ENCODE data around the gene CKAP2L.
"Not testable (repeated sequence)": the region's sequence is repeated elsewhere in the genome, so short reads cannot be mapped to it uniquely, and the experiment has no call there.

Gene CKAP2L

DNA sequence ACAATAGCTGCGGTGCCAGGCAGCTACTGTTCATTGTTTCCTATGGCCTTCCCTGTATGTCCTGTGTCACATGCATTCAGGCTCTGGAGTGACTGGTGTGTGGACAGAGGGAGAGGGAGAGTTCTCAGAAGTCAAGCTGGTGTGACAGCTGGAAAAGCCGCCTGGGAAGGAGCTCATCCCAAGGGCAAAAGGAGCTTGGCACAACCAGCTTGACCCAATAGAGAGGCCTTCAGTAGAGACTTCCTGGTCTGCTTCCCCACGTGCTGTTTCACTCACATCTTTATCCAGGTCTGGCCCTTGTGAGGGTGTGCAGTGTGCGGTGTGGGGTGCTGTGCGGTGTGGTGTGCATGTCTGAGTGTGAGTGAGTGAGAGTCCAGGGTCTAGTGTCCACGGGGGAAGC lies 54.7 kb downstream of the CKAP2L start:
- no peak for DNase-seq (ENCODE audit: low spot score)

DNA sequence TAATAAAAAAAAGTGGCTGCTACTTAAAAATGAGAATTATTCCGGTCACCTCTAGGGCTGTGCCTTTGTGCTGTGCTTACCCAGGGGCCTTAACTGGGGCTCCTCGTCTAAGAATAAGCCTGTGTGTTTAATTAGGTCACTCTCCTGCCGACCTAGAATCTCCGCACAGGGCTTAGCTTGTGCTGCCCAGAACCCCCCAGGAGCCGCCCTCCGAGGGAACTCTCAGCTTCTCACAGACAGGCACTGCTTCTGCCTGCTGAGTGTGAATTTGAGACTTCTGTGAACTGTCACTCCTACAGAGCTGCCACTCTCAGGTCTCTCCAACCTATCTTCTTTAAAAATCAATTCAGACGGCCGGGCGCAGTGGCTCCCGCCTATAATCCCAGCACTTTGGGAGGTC lies 55.4 kb downstream of the CKAP2L start:
- DNase-seq (ENCODE audit: low spot score), result no peak

DNA sequence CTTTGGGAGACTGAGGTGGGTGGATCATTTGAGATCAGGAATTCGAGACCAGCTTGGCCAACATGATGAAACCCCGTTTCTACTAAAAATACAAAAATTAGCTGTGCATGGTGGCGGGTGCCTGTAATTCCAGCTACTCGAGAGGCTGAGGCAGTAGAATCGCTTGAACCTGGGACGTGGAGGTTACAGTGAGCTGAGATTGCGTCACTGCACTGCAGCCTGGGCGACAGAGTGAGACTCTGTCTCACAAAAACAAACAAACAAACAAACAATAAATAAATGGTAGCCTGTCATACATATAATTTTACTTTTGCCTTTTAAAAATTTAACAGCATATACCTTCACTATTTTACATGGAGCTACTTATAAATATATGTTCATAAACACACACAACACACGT lies 57.5 kb downstream of the CKAP2L start:
- not testable (repeated sequence) for DNase-seq (ENCODE audit: low spot score)

DNA sequence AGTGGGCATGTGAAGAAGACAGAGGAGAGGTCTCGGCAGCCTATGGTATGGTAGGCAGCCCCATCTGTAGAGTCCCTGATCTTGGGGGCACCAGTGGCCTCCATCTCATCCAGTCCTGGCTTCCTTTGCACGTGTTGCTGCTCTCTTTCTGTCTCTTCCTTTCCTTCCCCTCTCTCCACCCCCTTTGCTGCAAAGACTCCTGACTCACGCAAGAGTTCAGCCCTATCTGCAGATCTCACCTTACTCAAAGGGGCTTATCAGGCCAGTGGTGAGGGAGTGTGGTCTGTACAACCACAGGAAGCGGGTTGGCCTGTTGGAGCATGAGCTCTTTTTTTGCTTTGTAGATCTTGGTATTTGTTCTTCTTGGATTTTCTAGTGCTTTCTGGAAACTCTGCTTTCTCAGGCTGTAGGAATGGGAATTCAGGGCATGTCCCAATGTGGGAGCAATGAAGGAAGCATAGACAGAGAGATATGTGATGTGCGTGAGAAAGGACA lies 58.2 kb downstream of the CKAP2L start:
- DNase-seq (ENCODE audit: low spot score), result peak; percentile 43

DNA sequence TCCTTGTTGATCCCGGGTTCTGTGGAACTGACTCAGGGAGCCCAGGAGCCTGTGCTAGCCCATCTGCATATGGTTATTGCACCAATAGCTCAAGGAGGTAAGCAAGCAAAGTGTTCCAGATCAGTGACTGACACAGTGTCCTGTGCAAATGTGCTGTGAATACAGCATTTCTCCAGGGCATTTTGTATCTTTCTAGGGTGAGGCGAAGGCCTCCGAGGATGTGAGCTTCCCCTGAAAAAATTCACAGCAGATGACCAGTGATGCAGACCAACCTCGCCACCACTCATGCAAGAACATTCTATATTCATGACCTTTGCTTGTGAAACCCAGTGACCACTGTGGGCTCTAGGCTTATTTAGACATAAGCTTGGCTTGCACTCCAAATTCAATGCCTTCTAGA lies 58.8 kb downstream of the CKAP2L start:
- peak; percentile 70 for DNase-seq (ENCODE audit: low spot score)

DNA sequence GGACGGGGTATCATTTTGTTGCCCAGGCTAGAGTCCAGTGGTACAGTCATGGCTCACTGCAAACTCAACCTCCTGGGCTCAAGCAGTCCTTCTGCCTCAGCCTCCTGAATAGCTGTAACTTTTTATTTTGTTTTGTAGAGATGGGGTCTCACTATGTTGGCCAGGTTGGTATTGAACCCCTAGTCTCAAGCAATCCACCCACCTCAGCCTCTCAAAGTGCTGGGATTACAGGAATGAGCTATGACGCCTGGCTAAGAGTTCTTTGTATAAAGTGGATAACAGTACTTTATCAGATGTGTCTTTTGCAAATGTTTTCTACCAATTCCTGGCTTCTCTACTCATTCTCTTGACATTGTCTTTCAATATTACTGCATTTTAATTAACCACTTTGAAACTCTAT lies 60.7 kb downstream of the CKAP2L start:
- no peak for DNase-seq (ENCODE audit: low spot score)

DNA sequence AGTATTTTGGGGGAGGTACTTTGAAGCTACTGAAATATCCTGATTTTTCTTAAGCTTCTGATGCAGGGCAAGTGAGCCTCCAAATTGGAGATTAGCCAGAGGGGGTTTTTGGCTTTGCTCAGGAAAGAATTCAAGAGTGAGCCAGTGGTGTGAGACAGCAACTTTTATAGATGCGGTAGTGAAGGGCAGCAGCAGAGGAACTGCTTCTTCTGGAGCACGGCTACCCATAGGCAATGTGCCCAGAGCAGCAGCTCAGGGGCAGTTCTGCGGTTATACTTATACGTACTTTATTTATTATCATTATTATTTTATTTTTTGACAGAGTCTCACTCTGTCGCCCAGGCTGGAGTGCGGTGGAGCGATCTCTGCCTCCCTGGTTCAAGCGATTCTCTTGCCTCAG lies 63.4 kb downstream of the CKAP2L start:
- DNase-seq (ENCODE audit: low spot score), result no peak

DNA sequence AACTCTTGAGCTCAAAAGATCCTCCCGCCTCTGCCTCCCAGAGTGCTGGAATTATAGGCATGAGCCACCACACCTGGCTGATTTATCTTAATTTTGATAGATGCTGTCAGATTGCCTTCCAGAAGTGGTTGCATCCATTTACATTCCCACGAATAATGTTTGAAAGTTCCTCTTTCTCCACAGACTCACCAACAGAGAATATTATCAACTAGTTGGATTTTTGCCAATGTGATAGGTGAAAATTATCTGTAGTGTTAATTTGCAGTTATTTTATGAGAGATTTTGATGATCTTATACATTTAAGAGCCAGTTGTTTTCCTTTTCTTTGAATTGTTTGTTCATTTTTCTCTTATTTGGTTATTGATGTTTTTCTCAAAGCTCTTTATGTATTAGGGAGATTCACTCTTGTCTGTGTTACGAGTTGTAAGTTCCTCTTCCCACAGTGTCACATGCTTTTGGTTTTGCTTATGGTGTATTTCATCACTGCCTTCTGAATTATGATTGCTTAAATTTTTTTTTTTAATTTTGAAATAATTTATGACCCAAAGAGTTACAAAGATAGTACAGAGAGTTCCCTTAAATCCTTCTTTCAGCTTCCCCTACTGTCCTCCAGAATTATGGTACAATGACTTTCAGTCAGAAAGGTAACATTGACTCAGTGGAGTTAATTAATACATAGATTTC lies 64.3 kb downstream of the CKAP2L start:
- no peak for DNase-seq (ENCODE audit: low spot score)

DNA sequence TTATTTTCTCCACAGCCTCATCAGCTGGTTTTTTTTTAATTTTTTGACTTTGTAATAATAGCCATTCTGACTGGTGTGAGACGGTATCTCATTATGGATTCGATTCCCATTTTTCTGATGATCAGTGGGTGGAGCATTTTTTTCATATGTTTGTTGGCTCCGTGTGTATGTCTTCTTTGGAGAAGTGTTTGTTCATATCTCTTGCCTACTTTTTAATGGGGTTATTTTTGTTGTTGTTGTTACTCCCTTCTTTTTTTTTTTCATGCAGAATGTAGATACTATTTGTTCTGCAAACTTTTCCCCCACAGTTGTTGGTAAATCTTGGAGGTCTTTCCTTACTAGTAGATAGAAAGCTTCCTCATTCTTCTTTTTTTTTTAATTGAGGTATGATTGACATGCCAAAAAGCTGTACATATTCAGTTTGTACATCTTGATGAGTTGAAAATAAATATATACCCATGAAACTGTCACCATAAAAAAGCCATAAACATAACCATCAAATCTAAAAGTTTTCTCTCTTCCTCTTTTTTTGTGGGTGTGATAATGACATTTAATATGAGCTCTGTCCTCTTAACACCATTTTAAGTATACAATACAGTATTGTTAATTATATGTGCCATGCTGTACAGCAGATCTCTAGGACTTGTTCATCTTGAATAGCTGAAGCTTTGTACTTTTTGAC lies 65.4 kb downstream of the CKAP2L start:
- no peak for DNase-seq (ENCODE audit: low spot score)

DNA sequence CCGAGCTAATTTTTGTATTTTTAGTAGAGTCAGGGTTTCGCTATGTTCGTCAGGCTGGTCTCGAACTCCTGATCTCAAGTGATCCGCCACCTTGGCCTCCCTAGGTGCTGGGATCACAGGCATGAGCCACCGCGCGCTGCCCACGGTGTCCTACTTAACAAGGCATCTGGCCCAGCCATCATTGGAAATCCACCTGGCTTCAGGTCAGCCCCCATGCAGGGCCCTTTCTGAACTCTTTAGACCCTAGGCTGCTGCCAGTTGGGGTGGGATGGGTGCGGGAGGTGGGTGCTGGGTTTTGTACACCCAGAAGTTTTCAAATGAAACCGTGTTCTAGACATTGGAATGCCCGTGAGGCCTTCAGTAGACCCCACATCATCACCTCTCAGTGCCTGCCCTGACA lies 70.2 kb downstream of the CKAP2L start:
- DNase-seq (ENCODE audit: low spot score), result no peak

DNA sequence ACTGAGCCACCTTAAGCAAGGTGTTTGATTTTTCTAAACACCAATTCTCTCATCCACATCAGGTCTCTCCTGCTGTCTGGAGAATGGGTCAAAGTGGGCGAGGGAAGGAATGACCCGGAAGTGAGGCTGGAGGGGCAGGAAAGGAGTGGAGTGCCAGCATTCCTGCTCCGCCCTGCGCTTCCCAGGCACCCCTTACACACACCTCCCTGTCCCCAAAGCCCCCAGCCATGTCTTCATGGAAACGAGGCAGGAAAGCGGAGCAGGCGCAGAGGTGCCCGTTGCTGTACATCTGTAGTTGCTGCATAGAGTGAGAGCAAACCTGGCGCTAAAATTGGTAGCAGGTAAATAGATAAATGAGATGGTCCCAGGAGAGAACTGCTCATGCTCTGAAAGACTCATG lies 70.8 kb downstream of the CKAP2L start:
- no peak for DNase-seq (ENCODE audit: low spot score)

DNA sequence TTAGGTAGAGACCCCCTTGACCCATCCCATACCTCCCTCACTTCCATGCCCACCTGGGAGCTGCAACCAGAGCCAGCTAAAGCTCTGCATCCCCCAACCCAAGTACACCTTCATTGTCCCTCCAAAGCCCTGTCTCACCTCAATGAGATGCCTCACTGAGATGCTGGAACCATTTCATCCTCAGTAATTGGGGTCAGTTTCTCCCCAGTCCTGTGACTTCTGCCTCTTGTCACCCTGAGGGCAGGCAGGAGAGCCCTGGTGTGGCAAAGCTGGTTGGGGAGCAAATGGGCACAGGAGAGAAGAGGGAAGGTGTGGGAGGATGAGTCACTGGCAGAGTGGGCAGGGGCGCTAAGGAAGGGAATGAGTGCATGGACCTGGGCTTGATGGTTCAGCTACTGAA lies 71.5 kb downstream of the CKAP2L start:
- DNase-seq (ENCODE audit: low spot score), result peak; percentile 59

DNA sequence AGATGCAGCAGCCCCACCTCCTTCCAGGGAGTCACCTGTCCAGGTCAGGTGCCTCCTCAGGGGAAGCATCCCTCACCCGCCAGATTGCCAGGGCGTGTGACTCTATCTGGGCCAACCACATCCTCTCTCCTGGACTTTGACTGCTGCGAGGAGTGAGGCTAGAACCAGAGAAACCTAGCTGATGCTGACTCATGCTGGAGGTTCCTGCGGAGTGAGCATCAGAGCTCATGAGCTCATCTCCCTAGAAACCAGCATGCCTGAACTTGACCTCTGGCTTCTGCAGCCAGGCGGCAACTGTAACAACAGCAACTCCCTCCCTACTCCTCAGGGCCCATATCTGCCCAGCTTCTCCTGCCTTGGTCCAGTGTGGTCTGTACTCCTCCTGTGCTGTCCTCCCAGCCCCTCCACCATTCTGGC lies 71.9 kb downstream of the CKAP2L start:
- DNase-seq (ENCODE audit: low spot score), result peak; percentile 99

DNA sequence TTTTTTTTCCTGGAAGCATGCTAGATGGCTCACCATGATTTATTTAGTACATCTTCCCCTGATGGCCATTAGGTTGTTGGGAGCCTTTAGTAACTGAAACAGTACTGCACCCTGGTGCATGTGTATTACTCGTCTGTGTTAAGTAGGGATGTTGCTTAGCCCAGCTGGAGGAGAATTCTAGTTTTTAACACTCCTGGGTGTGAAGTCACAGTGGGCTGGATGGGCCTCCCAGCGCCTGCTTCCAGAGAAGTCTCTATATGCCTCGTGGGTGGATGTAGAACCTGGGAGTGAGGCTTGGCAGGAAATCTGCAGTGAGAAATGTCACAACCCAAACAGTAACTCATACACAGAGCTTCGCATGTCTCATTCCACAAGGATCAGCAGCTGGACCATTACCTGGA lies 72.5 kb downstream of the CKAP2L start:
- DNase-seq (ENCODE audit: low spot score), result no peak

DNA sequence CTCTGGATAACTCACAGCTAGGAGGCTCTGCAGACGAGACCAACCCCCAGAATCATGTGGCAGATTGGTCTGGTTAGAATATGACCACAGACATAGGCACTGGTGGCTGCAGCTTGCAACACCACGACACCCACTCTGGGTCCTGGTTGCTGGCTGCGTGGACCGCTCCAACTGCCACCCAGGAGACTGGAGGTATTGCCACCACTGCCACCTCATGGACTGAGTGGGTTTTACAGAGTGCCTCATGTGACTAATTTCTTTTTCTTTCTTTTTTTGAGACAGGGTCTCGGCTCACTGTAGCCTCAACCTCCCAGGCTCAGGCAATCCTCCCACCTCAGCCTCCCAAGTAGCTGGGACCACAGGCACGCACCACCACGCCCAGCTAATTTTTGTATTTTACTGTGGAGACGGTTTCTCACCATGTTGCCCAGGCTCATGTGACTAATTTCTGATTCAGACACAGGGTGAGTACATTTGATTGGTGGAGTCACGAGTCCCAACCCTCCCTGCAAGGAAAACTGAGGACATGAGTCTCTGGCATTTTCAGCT lies 73.5 kb downstream of the CKAP2L start:
- peak; percentile 78 for DNase-seq (ENCODE audit: low spot score)

DNA sequence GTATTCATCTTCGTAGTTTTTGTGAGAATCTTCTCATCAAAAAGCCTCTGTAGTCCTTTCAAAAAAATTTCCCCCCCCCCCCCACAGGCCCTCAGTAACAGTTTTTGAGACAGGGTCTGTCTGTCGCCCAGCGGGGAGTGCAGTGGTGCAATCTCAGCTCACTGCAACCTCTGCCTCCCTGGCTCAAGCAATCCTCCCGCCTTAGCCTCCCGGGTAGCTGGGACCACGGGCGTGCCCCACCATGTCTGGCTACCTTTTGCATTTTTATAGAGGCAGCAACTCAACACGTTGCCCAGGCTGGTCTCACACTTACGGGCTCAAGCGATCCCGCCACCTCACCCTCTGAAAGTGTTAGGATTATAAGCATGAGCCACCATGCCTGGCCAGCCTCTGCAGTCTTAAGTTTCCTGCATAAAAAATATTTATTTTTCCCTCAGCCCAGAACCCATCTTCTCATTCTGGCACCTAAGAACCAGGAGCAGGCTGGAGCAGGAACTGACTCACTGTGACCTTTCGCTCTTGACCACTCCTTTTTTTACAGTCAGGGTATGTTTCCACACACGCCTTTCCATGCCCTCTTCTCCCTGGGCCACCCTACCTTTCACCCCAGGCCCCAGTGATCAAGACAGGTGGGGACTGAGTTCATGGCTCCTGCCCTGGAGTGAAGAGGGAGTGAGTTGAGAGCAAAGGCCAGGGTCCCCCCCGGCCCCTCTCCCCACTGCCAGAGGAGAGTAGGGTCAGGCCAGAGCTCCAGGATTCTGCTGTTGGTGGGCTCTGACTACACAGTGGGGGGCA lies 76.1 kb downstream of the CKAP2L start:
- no peak for DNase-seq (ENCODE audit: low spot score)

DNA sequence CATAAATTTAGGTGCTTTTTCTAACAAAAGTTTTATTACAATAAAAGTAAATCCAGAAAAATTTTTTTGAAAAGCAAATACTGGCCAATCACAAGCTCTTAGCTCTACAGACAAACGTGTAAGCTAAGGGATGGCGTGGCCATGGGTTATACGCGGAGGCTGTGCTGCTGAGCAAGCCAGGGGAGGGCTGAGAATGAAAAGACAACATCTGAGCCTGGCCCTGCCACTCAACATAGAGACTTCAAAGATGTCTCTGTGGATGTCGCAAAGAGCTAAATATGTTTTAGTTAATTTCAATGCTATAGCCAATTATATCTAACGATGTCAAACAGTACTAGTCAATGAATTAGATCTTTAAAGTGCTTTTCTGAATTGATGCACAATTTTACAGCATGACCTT lies 76.9 kb downstream of the CKAP2L start:
- DNase-seq (ENCODE audit: low spot score), result no peak

Data from kidney tubule cell (primary cell).